SIG-M5 treated with dmso at 0.1 percent for 504 hours (cell line): ENCODE measurements around the gene JAG2.

ENCODE experiments used
- DNase-seq: peaks from one replicate; lab custom pipeline; 2025; ENCODE audit not compliant: unreplicated experiment; lab: John Stamatoyannopoulos, UW

Gene JAG2

GRCh38 chr14:105141486-105142281 lies 26.9 kb downstream of the JAG2 start:
- DNase-seq: no peak

DNA sequence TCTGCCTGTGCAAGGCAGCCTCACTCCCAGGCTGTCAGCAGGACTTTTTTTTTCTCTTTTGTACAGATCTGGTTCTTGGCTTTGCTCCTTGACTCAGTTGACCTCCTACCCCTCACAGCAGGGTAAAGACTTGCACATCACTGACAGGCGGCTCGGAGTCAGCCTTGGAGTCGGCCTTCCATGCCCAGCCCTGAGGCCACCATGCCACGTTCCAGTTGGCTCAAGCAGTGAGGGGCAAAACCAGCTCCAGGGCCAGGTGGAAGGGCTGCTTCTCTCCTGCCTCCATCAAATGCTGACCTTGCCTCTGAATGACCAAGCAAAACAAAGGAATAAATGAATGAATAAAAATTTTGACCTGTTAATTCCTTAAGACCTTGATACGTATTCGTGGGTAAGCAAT lies 27.6 kb downstream of the JAG2 start:
- no peak for DNase-seq

GRCh38 chr14:105140581-105140980 lies 28.0 kb downstream of the JAG2 start:
- no peak for DNase-seq

DNA sequence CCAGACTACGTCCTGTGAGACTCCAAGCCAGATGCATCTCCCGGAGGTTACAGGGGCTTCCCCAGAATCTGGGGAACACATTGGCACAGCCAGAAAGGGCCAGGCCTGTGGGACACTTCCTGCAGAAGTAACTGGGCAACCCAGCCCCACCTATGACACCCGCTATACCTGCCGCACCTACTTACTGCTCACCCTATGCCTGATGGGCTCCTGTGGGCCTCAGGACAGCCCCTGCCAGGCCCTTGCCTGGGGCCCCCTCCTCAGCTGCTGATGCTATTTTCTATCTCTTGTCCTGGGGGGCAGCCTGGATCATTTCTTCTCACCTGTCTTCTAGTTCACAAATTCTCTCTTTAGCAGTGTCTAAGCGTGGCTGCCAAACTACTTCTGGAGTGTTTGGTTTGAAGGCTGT lies 28.7 kb downstream of the JAG2 start:
- no peak for DNase-seq

DNA sequence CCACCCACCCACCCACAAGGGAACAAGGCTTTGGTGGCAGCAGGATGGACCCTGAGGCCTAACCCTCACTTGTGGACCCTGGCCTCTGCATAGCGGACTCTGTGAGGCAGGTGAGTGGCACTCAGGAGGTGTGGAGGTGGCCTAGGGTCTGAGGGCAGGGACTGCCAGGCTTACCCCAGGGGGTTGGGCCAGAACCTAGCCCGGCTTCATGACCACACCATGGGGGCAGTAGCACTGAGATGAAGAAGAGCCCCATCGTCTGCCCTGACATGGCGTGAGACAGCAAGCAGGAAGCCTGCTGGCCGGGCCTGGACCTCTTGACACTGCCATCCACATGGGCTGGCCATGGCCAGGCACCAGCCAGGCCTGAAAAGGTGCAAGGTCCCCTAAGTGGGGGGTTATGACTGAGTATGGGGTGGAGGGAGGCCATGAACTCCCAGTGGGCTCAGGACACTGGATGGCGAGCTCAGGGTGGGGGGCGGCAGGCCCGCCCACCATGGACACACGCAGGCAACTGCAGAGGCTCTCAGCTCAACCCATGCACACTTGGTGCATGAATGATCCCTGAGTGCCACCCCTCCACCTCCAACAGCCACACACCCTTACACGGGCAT lies 29.3 kb downstream of the JAG2 start:
- no peak for DNase-seq

GRCh38 chr14:105138551-105139111 lies 29.9 kb downstream of the JAG2 start:
- DNase-seq: no peak

- DNase-seq: no peak
These were observed 30.5 kb downstream of the JAG2 start for GRCh38 chr14:105138021-105138541.

GRCh38 chr14:105137481-105138020 lies 31.0 kb downstream of the JAG2 start:
- DNase-seq: no peak

- no peak for DNase-seq
These were observed 31.9 kb downstream of the JAG2 start for GRCh38 chr14:105136401-105137322.

GRCh38 chr14:105135700-105136395 lies 32.7 kb downstream of the JAG2 start:
- no peak for DNase-seq

GRCh38 chr14:105132921-105133654 lies 35.5 kb downstream of the JAG2 start:
- DNase-seq: no peak

- DNase-seq: no peak
These were observed 37.3 kb downstream of the JAG2 start for GRCh38 chr14:105131241-105131640.

GRCh38 chr14:105128059-105128458 lies 40.5 kb downstream of the JAG2 start:
- DNase-seq: no peak

GRCh38 chr14:105126981-105127329 lies 41.6 kb downstream of the JAG2 start:
- no peak for DNase-seq

DNA sequence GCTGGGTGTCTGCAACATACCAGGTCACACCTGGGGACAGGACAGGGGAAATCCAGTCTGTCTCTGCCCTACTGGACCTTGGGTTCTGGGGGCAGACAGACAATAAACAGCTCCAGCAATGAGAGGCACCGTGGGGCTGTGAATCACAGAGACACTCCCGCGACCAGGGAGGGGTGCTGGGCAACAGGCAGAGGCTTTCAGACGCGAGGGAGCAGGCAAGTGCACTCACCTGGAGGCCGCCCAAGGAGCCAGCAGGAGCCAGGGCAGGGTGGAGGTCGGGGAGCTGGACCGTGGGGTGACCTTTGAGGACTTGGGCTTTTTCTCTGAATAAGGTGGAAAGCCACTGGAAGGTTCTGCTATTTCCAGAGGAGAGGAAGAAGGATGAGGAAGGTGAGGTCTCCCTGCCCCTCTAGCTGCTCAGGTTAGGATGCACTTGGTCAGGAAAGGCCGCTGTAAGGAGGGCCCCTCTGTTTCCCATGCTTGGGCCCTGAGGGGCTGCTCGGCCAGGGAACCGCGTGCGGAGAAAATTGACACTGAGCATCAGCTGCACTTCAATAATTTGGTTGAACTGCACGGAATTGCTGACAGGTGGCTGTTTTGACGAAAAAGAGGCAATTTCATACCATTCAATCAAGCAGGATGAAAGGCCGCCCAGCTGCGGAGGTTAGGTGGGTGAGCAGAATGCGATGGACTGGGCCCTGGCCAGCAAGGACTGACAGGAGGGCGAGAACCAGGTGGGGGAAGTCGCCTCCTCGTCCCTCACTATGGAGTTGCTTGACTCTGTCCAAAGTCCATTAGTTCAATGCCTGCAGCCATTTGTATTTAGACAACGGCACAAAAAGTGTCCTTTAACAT lies 42.2 kb downstream of the JAG2 start:
- no peak for DNase-seq

- DNase-seq: no peak
These were observed 43.8 kb downstream of the JAG2 start for GRCh38 chr14:105124823-105125222.

- DNase-seq: no peak
These were observed 44.4 kb downstream of the JAG2 start for GRCh38 chr14:105123981-105124765.
